Upper lobe of left lung (tissue), 6 donors: Measurements from ENCODE around the gene CRK. TPM values are rescaled to one million over a fixed set of nuclear protein-coding genes. Genes with fewer than 3 reads are reported as not detected.

ENCODE experiments used
- ATAC-seq, 2 donors: fragments of 200-7000 bp; cut with Tn5 transposase; one replicate each; pipeline ENCODE4 v1.9.1; 2022; ENCODE audit warnings: mild to moderate bottlenecking in 2 of 2, moderate library complexity in 2 of 2; ENCODE audit not compliant: low FRiP score in 2 of 2
- DNase-seq, 2 donors: peaks; one replicate each; pipeline ENCODE4 v3.0.0-alpha.2; 2019 to 2020
- H3K27ac ChIP-seq, 4 donors: fragments of 200-600 bp; sonication (generic); one replicate each; pipeline ENCODE4 v1.5.1; 2016 to 2019
- H3K27me3 ChIP-seq, 4 donors: fragments of 200-600 bp; sonication (generic); one replicate each; pipeline ENCODE4 v1.5.1; 2017 to 2019
- H3K36me3 ChIP-seq, 4 donors: fragments of 200-600 bp; sonication (generic); one replicate each; pipeline ENCODE4 v1.5.1; 2016 to 2019
- H3K4me1 ChIP-seq, 4 donors: fragments of 200-600 bp; sonication (generic); one replicate each; pipeline ENCODE4 v1.5.1; 2018 to 2019
- H3K4me3 ChIP-seq, 4 donors: fragments of 200-600 bp; sonication (generic); one replicate each; pipeline ENCODE4 v1.5.1; 2017 to 2019; ENCODE audit warnings: mild to moderate bottlenecking in 2 of 4, moderate library complexity in 1 of 4
- H3K9me3 ChIP-seq, 4 donors: fragments of 200-600 bp; sonication (generic); one replicate each; pipeline ENCODE4 v1.5.1; 2018 to 2019
- EP300 ChIP-seq, 4 donors: sonication (generic); formaldehyde crosslinking; IDR thresholded peaks; one replicate each; pipeline ENCODE4 v1.5.1; 2017; ENCODE audit warnings: antibody characterized with exemption in 4 of 4, control low read depth in 2 of 4
- POLR2A ChIP-seq, 4 donors: fragments of 450-650 bp; IDR thresholded peaks; one replicate each; pipeline ENCODE4 v1.5.1; 2016 to 2017; ENCODE audit warnings: antibody characterized with exemption in 4 of 4, mild to moderate bottlenecking in 2 of 4
- POLR2AphosphoS5 ChIP-seq, 2 donors: sonication (generic); formaldehyde crosslinking; IDR thresholded peaks; one replicate each; pipeline ENCODE4 v1.5.1; 2017; ENCODE audit warnings: antibody characterized with exemption in 2 of 2
- WGBS, 2 donors: methylation state at CpG; one replicate each; pipeline ENCODE4 v1.1.5; 2017 to 2018; 5-methylcytosine and 5-hydroxymethylcytosine counted together
- total RNA-seq, 6 donors: library from RNA; depleted of rRNA in 4 of 6; stranded (reverse); fragments of >200 nt in 4 of 6; gene quantifications; one replicate each; pipeline versions ENCODE4 v1.1.0 to v1.2.1, GENCODE V29; 2016 to 2021
- TF ChIP-seq, protein P1 (sequence below), 6 experiments: fragments of 450-650 bp in 4 of 6; fragments of 200-600 bp in 2 of 6; sonication (generic) in 2 of 6; IDR thresholded peaks; one replicate each; pipeline ENCODE4 v1.5.1; 2016 to 2019; ENCODE audit warnings: antibody characterized with exemption in 6 of 6
- donor health status: DM: no; HTN: no; CAD: no; lungs with moderate emphysema.
- donor health status: DM: no; HTN: yes; CAD: no; lungs with severe emphysema.

Gene CRK
- total RNA-seq, 6 donors from 2014 or later = 37.7 to 121 (median 65.8) TPM

DNA sequence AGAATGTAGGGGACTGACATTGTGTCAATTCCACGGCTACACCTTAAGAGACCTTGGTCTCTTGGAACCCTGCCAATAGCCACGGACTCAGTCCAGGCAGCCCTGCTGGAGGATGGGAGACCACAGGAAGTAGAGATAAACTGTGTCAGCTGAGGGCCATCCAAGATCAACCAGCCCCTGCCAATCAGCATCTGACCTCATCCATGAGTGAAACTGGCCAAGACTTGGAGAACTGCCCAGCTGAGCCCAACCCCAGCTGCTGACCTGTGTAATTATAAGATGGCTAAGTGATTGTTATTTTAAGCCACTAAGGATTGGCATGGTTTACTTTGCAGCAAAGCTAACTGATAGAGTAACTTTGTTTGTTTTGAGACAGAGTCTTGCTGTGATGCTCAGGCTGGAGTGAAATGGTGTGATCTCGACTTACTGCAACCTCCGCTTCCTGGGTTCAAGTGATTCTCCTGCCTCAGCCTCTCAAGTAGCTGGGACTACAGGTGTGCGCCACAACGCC, 42.7 kb downstream of the CRK start:
- peak overlapping the region in 2 of 4 donors; percentile 35 to 40 for H3K27ac ChIP-seq
- peak; percentile 82 to 83 for ATAC-seq
- H3K4me3 ChIP-seq = no peak overlapping the region
- WGBS, 2 donors = 45 to 53% methylated on average over 6 of the region's 6 CpGs
- peaks cover 0 to 18% (median 0%) of the 10 kb centered on the region in 4 donors for H3K36me3 ChIP-seq
- peaks cover 4 to 16% (median 7%) of the 10 kb centered on the region in 4 donors for H3K4me1 ChIP-seq
- peak in 1 of 2 donors; percentile 80 for DNase-seq
- H3K27me3 ChIP-seq = no peaks in the 10 kb centered on the region
- no peaks in the 10 kb centered on the region for H3K9me3 ChIP-seq
- TF ChIP-seq, protein P1, sequence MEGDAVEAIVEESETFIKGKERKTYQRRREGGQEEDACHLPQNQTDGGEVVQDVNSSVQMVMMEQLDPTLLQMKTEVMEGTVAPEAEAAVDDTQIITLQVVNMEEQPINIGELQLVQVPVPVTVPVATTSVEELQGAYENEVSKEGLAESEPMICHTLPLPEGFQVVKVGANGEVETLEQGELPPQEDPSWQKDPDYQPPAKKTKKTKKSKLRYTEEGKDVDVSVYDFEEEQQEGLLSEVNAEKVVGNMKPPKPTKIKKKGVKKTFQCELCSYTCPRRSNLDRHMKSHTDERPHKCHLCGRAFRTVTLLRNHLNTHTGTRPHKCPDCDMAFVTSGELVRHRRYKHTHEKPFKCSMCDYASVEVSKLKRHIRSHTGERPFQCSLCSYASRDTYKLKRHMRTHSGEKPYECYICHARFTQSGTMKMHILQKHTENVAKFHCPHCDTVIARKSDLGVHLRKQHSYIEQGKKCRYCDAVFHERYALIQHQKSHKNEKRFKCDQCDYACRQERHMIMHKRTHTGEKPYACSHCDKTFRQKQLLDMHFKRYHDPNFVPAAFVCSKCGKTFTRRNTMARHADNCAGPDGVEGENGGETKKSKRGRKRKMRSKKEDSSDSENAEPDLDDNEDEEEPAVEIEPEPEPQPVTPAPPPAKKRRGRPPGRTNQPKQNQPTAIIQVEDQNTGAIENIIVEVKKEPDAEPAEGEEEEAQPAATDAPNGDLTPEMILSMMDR (IDR thresholded peaks at IDR 0.05) = no peak
- TF ChIP-seq POLR2A (IDR thresholded peaks at IDR 0.05) = no peak
- TF ChIP-seq POLR2AphosphoS5 (IDR thresholded peaks at IDR 0.05) = no peak
- no peak for TF ChIP-seq EP300 (IDR thresholded peaks at IDR 0.05)

DNA sequence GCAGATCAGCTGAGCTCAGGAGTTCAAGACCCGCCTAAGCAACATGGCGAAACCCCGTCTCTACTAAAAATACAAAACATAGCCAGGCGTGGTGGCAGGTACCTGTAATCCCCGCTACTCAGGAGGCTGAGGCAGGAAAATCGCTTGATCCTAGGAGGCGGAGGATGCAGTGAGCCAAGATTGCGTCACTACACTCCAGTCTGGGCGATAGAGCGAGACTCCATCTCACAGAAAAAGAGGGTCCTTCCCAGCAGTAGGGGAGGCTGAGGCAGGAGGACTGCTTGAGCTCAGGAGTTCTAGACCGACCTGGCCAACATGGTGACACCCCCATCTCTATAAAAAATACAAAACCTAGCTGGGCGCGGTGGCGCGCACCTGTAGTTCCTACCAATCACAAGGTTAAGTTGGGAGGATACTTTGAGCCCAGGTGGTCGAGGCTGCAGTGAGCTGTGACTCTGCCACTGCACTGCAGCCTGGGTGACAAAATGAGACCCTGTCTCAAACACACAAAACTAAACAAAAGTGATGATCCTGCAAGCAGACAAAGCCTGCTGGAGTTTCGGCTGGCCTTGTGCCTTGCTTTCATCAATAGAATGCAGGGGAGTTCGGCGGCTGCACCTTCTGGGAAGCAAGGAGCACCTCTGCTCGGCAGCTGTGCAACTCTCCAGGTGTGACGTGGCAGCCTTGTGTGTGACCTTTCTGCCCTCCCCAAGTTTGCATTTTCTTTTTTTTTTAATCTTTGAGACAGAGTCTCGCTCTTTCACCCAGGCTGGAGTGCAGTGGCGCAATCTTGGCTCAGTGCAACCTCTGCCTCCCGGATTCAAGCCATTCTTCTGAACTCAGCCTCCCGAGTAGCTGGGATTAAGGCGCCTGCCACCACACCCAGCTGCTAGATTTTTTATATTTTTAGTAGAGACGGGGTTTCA, 43.6 kb downstream of the CRK start:
- TF ChIP-seq POLR2A (IDR thresholded peaks at IDR 0.05) (no peak), EP300 (IDR thresholded peaks at IDR 0.05) (no peak), POLR2AphosphoS5 (IDR thresholded peaks at IDR 0.05) (no peak)
- TF ChIP-seq, protein P1 (IDR thresholded peaks at IDR 0.05) = no peak
- peak overlapping the region in 2 of 4 donors; percentile 35 to 40 for H3K27ac ChIP-seq
- peak; percentile 65 to 79 for ATAC-seq
- H3K36me3 ChIP-seq = peaks cover 0 to 9% (median 0%) of the 10 kb centered on the region in 4 donors
- no peaks in the 10 kb centered on the region for H3K27me3 ChIP-seq
- no peaks in the 10 kb centered on the region for H3K9me3 ChIP-seq
- peaks cover 4 to 16% (median 7%) of the 10 kb centered on the region in 4 donors for H3K4me1 ChIP-seq
- DNase-seq = peak in 1 of 2 donors; percentile 68
- 75 to 77% methylated on average over 26 to 27 of the region's 27 CpGs for WGBS, 2 donors
- no peak overlapping the region for H3K4me3 ChIP-seq

DNA sequence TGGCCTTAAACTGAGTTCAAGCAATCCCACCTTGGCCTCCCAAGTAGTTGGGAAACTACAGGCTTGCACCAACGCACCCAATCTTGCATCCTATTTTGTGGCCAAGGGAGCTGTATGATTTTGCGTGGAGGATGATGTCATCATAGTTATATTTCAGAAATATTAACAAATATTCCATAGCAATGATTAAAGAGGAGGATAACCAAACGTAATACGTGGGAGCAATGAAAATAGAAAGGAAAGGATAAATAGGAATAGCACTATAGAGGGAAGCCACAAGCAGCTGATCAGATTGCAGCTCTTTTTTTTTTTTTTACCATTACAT, 53.8 kb downstream of the CRK start:
- H3K4me3 ChIP-seq = no peak overlapping the region
- H3K36me3 ChIP-seq = no peaks in the 10 kb centered on the region
- peaks cover 16 to 21% (median 18%) of the 10 kb centered on the region in 4 donors for H3K4me1 ChIP-seq
- H3K27me3 ChIP-seq = no peaks in the 10 kb centered on the region
- H3K27ac ChIP-seq = no peak overlapping the region
- TF ChIP-seq POLR2AphosphoS5 (IDR thresholded peaks at IDR 0.05) (no peak), POLR2A (IDR thresholded peaks at IDR 0.05) (no peak), EP300 (IDR thresholded peaks at IDR 0.05) (no peak)
- TF ChIP-seq, protein P1 (IDR thresholded peaks at IDR 0.05) = no peak
- DNase-seq (no peak), ATAC-seq (no peak)
- H3K9me3 ChIP-seq = no peaks in the 10 kb centered on the region
- 90 to 98% methylated on average over 4 of the region's 4 CpGs for WGBS, 2 donors

DNA sequence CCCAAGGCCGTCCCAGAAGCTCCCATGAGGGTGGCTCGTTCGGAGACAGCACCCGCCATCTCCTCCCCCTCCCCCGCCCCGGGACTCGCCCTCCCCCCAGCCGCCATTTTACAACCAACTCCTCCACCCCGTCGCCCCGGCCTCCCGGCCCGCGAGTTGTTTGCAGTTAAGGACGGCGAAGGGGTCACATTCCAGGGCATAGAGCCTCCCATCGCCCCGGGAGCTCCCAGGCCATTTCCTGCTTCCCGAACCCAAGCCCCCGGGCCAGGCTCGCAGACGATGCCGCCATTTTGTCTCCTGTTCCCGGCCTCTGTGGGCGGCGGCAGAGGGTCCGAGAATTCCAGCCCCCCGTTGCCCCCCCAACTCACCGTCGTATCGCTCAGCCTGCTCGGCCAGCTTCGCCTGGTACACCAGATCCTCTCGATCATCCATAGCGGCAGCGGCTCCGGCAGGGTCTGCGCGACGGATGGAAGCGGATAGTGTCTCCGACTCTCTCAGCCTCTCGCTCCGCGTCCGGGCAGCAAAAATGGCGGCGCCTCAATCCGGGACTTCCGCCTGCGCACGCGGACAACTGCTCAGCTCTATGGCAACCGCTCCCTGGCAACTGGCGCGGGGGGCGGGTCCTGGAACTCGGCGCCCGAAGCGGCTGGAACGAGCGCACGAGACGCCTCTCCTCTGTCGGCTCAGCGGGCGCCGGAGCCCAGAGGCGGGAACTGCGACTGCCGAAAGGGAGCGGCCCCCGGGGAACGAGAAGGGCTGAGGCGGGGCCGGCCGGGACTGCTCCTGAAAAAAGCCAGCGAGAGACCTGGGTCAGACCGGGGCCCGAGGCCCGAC, 56.1 kb downstream of the CRK start, which contains the start of gene YWHAE:
TSS of gene YWHAE (minus strand) at position 544 of the 834 bp plus-strand sequence. CDS start at position 432, 112 bp downstream.
- Histone ChIP-seq H3K4me3 (peak within 1 kb of the TSS; percentile 69 to 86 (median 78)), H3K9me3 (no peaks in the 10 kb centered on the region), H3K27ac (peak within 1 kb of the TSS; percentile 96 to 98 (median 97)), H3K4me1 (peaks cover 24 to 44% (median 31%) of the 10 kb centered on the region in 4 donors), H3K36me3 (no peaks in the 10 kb centered on the region), H3K27me3 (no peaks in the 10 kb centered on the region)
- peak; percentile 99 for DNase-seq
- TF ChIP-seq POLR2AphosphoS5 (IDR thresholded peaks at IDR 0.05) (peak; percentile 92 to 97), POLR2A (IDR thresholded peaks at IDR 0.05) (peak; percentile 56 to 94 (median 80)), EP300 (IDR thresholded peaks at IDR 0.05) (no peak)
- TF ChIP-seq, protein P1 (IDR thresholded peaks at IDR 0.05) = peak in 2 of 6 experiments; percentile 18 to 32
- 1 to 3% methylated on average over 6 to 63 of the region's 82 CpGs for WGBS, 2 donors
- ATAC-seq = peak; percentile 99
